ENCODE measurements around the gene TRMT10C.

DNA sequence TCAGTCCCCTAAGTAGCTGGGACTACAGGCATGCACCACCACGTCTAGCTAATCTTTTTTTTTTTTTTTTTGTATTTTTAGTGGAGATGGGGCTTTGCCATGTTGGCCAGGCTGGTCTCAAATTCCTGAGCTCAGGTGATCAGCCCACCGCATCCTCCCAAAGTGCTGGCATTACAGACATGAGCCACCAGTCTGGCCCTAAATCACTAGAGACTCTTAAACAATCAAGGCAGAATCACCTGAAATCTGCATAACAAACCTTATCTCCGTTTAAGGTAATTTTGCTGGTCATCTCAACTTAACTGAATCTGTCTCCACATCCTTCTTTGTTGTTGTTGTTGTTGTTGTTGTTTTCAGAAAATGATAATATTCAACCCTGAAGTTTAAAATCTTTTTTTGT, 5.6 kb upstream of the TRMT10C start:
- TF ChIP-seq, protein P1, sequence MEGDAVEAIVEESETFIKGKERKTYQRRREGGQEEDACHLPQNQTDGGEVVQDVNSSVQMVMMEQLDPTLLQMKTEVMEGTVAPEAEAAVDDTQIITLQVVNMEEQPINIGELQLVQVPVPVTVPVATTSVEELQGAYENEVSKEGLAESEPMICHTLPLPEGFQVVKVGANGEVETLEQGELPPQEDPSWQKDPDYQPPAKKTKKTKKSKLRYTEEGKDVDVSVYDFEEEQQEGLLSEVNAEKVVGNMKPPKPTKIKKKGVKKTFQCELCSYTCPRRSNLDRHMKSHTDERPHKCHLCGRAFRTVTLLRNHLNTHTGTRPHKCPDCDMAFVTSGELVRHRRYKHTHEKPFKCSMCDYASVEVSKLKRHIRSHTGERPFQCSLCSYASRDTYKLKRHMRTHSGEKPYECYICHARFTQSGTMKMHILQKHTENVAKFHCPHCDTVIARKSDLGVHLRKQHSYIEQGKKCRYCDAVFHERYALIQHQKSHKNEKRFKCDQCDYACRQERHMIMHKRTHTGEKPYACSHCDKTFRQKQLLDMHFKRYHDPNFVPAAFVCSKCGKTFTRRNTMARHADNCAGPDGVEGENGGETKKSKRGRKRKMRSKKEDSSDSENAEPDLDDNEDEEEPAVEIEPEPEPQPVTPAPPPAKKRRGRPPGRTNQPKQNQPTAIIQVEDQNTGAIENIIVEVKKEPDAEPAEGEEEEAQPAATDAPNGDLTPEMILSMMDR (IDR thresholded peaks at IDR 0.05) = no peak
- TF ChIP-seq EZH2 (IDR thresholded peaks at IDR 0.05; ENCODE audit: borderline replicate concordance, insufficient read depth, low read depth, low read length, poor library complexity, severe bottlenecking) = no peak

All from B cell (primary cell).